Left renal pelvis (tissue), 4 donors: ENCODE measurements around the gene EML6. TPM values are rescaled to one million over a fixed set of nuclear protein-coding genes. Genes with fewer than 3 reads are reported as not detected.

Source experiments
- DNase-seq, 4 donors: peaks; one replicate each; pipeline ENCODE4 v3.0.0-alpha.2; 2013; ENCODE audit warnings: low read depth in 4 of 4, low spot score in 3 of 4
- polyA plus RNA-seq, 4 donors: library from polyadenylated mRNA; unstranded; fragments of 120-200 nt; gene quantifications; one replicate each; pipeline ENCODE4 v1.2.1, GENCODE V29; 2013; ENCODE audit not compliant: insufficient read length in 4 of 4

The EML6 gene
- polyA plus RNA-seq, 4 donors, result 0.49 to 17.2 (median 12.2) TPM

GRCh38 chr2:54750040-54750439 lies 26.6 kb downstream of the EML6 start:
- DNase-seq, result no peak

DNA sequence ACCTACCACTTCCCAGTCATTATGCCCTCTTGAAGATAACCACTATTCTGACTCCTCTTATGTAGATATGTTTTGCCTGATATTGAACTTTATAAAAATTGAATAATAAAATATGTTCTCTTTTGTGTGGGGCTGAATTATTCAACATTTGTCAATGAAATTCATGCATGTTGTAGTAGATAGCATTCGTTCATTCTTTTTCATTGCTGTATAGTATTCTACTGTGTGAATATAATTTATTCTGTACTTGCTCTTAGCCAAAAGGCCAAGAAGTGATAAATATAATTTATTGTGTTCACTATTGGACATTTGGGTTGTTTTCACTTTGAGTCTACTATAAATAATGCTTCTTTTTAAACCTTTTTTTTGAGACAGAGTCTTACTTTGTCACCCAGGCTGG lies 29.0 kb downstream of the EML6 start:
- no peak for DNase-seq

DNA sequence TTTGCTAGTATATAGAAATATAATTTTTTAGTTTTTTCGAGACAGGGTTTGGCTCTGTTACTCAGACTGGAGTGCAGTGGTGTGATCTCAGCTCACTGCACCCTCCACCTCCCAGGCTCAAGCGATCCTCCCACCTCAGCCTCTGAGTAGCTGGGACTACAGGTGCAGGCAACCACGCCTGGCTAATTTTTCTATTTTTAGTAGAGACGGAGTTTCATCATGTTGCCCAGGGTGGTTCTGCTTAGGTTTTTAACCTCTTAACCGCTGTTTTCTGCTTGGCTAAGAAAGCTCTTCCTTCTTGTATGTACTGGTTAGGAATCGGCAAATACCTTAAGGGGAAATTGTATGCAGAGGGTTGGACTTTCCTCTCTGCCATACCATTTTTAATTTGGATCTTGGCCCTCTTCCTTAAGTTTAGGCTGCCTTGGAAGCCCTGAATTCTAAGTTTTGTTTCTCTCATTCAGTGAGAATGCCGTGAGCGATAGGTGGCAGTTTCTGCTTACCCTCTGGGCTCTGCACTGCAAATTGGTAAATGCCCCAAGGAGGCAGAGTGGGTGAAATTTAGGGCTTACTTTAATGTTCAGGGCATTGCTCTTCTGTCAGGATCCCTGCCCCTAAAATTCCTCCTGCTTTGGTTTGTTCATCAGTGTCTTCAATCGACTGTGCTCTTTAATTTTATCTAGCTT lies 32.3 kb downstream of the EML6 start:
- DNase-seq, result no peak

DNA sequence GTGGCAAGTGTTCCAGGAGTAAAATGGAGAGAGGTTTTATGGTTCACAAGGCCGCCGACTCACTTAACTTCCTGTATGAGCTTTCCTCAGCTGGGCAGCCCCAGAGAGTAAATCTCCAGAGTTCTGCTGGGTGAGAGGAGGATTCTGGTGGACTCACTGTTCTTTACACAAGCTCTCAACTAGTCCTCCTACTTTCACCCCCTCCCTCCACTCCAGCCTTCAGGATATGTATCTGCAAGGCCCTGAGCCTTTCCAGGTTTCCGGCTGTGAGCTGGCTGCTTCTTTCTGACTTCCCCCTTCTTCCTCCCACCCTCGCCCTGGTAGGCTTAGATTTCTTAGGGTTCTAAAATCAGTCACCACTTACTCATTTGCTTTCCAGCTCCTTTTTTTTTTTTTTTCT lies 34.0 kb downstream of the EML6 start:
- no peak for DNase-seq

DNA sequence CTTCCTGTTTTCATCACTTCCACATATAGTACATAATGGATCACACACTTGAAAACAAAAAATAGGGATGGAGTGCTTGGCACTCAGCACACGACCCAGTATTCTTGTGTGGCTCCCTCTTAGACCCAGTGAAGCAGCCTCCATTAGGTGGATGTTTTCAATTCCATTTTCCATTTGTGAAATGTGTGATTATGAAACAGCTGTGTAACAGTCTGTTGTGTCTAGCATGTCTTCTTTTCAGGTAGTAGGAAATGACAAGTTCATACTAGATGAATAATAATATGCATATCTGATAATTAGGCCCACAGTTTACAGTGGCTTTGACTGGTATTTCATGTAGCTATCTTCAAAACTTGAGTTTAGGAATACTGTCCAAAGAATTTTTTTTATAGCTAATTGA lies 35.5 kb downstream of the EML6 start:
- DNase-seq, result no peak

DNA sequence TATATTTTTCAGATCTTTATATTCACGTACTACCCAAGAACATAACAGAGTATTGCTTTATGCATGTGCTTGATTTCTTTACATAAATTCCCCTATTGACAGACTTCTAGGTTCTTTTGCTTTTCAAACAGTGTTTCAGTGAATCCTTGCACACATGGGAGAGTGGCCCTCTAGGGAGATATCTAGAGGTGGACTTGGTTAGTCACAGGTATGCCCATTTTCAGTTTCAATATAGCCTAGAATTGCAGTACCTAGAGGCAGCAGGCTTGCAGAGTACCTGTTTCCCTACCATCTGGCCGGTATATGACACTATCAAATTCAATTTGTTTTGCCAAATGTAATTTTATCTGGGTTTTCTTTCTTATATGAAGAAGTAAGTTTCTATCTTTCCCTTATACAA lies 36.8 kb downstream of the EML6 start:
- no peak for DNase-seq

GRCh38 chr2:54763636-54764291 lies 40.3 kb downstream of the EML6 start:
- DNase-seq, result no peak

GRCh38 chr2:54767921-54768320 lies 44.5 kb downstream of the EML6 start:
- DNase-seq, result no peak

- DNase-seq, result no peak
Measured at GRCh38 chr2:54768772-54769428, 45.4 kb downstream of the EML6 start.

- DNase-seq, result no peak
Measured at GRCh38 chr2:54770211-54770610, 46.7 kb downstream of the EML6 start.

- DNase-seq, result no peak
Measured at GRCh38 chr2:54770676-54771075, 47.2 kb downstream of the EML6 start.

GRCh38 chr2:54771166-54771885 lies 47.9 kb downstream of the EML6 start:
- DNase-seq, result no peak

DNA sequence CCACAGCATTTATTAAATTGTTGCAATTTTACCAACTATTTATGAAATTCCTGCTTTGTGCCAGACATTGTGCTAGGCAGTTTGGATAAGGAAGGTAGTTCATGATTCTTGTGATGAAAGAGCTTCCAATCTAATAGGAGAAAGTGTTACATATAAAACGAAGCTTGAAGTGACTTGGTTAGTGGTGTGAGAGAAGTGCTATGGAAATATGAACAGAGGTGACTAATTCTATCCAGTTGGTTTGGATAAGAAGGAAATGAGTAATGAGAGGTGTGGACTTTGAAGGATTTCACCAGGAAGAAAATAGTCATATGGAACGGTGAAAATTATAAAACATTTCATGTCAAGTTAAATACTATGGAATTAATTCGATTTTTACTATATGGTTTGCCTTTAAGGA lies 48.6 kb downstream of the EML6 start:
- no peak for DNase-seq

DNA sequence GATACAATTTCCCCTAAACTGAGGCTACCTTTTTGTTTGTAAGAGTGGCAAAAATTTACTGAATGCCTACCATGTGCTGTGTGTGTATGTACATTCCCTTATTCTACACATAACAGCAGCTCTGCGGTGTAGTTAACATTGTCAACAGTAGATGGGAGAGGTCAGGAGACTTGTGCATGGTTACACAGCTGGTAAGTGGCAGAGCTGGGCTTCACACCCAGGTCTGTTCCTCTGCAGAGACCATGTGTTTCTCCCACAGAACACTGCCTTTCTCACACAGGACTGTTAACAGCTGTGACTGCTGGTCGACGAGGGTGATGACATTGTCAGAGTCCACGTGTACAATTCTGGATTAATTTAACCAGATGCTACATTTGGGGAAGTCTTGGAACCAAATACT lies 49.1 kb downstream of the EML6 start:
- DNase-seq, result no peak

DNA sequence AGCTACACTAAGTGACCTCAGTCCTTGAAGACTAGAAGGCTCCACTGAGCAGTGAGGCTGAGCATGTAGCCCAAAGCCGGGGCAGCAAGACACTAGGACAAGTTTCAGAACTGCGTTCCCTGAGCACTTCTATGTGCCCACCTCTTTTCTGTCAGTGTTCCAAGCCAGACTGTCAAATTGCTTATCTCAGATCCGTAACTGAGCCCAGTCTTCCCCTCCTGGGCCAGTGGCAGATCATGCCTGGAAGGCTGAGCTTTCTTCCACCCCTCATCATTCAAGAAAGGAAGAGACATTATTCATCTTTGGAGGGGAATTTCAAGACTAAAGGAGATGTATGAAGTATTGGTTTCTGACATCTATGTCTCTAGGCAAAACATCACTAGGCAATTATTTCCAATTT lies 49.8 kb downstream of the EML6 start:
- DNase-seq, result no peak

DNA sequence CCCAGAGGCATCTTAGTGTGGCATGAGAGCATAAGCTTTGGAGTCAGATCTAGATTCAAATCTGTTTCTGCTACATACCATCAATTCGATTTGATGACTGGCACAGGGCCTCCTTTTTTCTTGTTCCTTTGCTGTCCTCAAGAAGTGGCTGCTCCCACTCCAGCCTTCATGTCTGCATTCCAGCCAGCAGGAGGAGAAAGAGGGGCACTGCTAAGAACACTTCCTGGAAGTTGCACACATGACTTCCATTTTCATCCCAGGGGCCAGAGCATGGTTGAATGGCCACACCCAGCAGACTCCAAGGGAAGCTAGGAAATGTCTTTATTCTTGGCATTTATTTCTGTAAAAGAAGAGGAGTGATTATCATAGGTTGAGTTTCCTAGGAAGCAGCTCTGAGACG lies 50.4 kb downstream of the EML6 start:
- no peak for DNase-seq

DNA sequence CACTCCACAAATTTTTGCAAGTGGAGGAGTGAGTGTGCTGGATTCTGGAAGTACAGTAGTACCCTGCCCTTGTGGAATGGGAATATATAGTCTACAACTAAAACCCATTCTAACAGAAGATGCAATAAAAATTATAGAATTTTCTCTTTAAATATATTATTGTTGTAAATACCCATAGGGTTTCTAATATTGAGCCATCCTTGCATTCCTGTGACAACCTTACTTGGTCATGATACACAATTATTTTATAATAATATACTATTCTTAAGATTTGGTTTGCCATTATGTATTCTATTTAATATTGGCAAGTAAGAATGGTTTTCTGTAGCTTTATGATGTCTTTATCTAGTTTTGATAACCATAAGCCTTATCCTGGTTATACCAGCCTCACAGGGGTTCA lies 52.2 kb downstream of the EML6 start:
- DNase-seq, result no peak

GRCh38 chr2:54776494-54776893 lies 53.0 kb downstream of the EML6 start:
- no peak for DNase-seq

DNA sequence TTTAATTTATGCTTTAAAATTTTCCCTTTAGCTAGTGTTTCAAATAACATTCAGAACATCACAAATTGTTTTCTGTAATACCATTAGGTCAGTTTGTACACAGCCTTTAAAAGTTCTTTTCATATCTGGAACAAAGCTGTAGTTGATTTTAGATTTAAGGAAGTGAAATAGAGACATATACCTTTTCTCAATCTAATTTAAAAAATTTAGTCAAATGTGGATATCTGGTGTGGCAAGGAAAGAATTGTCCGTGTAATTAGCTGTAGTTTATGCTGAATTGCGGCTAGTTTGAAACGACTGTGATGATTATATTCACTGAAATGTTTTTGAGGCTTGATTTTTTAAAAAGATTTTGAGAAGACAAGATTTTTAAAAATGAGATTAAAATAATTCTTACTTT lies 59.9 kb downstream of the EML6 start:
- no peak for DNase-seq

DNA sequence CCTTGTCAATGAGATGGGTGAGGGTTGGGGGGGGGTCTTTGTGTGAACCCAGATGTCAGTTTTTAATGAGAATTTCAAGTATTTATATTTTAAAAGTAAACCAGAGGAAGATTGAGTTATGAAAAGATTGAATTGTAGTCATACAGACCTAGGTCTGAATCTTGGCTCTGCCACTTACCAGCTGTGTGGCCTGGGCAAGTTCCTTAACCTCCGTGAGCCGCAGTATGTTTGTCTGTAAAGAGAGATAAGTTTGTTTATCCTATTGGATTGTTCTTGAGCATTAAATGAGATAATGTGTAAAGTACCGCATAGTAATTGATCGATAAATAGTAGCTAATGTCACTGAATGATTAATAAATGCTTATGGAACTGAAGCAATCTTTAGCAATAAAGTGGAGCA lies 63.8 kb downstream of the EML6 start:
- DNase-seq, result no peak

DNA sequence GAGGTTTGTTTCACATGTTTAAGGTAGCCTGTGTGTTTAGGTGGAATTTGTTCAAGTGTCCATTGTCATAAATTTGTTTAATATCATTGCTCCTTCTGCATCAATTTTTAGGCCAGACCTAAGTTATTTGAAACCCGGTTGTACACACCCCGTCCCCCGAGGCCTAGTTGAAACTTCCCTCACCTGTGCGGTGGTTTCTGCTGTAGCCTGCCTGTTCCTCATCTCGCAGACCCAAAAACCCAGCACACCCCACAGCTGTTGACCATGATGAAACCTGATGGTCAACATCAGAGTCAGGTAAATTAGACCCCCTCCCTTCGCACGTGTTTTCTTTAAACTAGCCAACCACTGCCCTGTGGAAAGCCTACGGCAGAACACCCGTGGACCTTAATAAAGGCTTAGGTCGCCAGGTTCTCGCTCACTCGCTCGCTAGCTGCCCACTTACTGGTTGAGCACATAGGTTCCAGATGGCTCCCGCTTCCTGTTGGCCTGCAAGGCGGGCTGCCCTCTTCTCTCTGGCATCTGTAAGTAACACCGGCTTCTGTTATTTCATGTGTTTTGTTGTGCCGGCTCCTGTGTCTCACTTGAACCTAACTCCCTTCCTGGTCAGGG lies 64.4 kb downstream of the EML6 start:
- no peak for DNase-seq
